ENCODE results near the gene SPATA6L. TPM values are rescaled to one million over a fixed set of nuclear protein-coding genes. Genes with fewer than 3 reads are reported as not detected.

SPATA6L gene
- total and polyA plus RNA-seq, 4 donors: 1.6 to 6.2 (median 2.2) TPM

GRCh38 chr9:4704129-4704528 lies 37.8 kb upstream of the SPATA6L start:
- H3K27me3 ChIP-seq (ENCODE audit: control insufficient read depth in 4 of 4, insufficient read depth in 4 of 4, low read length in 3 of 4): no peaks in the 10 kb centered on the region
- no peaks in the 10 kb centered on the region for H3K9me3 ChIP-seq (ENCODE audit: control insufficient read depth in 4 of 4, low read length in 3 of 4)
- no peak overlapping the region for H3K27ac ChIP-seq (ENCODE audit: low read depth in 1 of 2, low read length in 2 of 2)
- H3K4me1 ChIP-seq (ENCODE audit: control insufficient read depth in 4 of 4, insufficient read depth in 4 of 4, low read length in 3 of 4): peaks cover 0 to 10% (median 5%) of the 10 kb centered on the region in 4 donors
- TF ChIP-seq TAF1 (conservative IDR thresholded peaks at IDR 0.05) (no peak), MAX (IDR thresholded peaks at IDR 0.05) (no peak), CTCF (IDR thresholded peaks at IDR 0.05; ENCODE audit: low read depth, low read length, missing input control) (no peak), ATF3 (IDR thresholded peaks at IDR 0.05) (no peak), FOXA1 (IDR thresholded peaks at IDR 0.05) (no peak), GABPA (IDR thresholded peaks at IDR 0.05 in 1 of 2, conservative IDR thresholded peaks at IDR 0.05 in 1 of 2) (no peak), FOXA2 (IDR thresholded peaks at IDR 0.05) (no peak), HNF4G (IDR thresholded peaks at IDR 0.05) (no peak), HNF4A (conservative IDR thresholded peaks at IDR 0.05) (no peak), JUND (IDR thresholded peaks at IDR 0.05) (no peak), RAD21 (IDR thresholded peaks at IDR 0.05) (no peak), ZBTB33 (IDR thresholded peaks at IDR 0.05) (no peak), REST (IDR thresholded peaks at IDR 0.05) (no peak), RXRA (IDR thresholded peaks at IDR 0.05) (no peak)
- no peak overlapping the region for H3K4me3 ChIP-seq (ENCODE audit: low read depth in 1 of 3, low read length in 3 of 3)
- peaks cover 0 to 41% (median 37%) of the 10 kb centered on the region in 4 donors for H3K36me3 ChIP-seq (ENCODE audit: control insufficient read depth in 4 of 4, insufficient read depth in 3 of 4, low read depth in 1 of 4, low read length in 3 of 4)
- no peak for DNase-seq (ENCODE audit: low spot score)
- no peak overlapping the region for H3K9ac ChIP-seq (ENCODE audit: low read depth in 1 of 2, low read length in 2 of 2)
- 95% methylated on average over 2 of the region's 2 CpGs for WGBS

GRCh38 chr9:4701526-4701925 lies 35.2 kb upstream of the SPATA6L start:
- Histone ChIP-seq H3K27ac (ENCODE audit: low read depth in 1 of 2, low read length in 2 of 2) (no peak overlapping the region), H3K4me1 (ENCODE audit: control insufficient read depth in 4 of 4, insufficient read depth in 4 of 4, low read length in 3 of 4) (peaks cover 1 to 13% (median 6%) of the 10 kb centered on the region in 4 donors), H3K9me3 (ENCODE audit: control insufficient read depth in 4 of 4, low read length in 3 of 4) (no peaks in the 10 kb centered on the region), H3K27me3 (ENCODE audit: control insufficient read depth in 4 of 4, insufficient read depth in 4 of 4, low read length in 3 of 4) (no peaks in the 10 kb centered on the region), H3K9ac (ENCODE audit: low read depth in 1 of 2, low read length in 2 of 2) (no peak overlapping the region), H3K36me3 (ENCODE audit: control insufficient read depth in 4 of 4, insufficient read depth in 3 of 4, low read depth in 1 of 4, low read length in 3 of 4) (peaks cover 1 to 52% (median 51%) of the 10 kb centered on the region in 4 donors), H3K4me3 (ENCODE audit: low read depth in 1 of 3, low read length in 3 of 3) (no peak overlapping the region)
- no peak for DNase-seq (ENCODE audit: low spot score)
- no peak for TF ChIP-seq FOXA2 (IDR thresholded peaks at IDR 0.05)
- 85% methylated on average over 1 of the region's 1 CpG for WGBS

Measured in liver (tissue), 9 donors.